WERI-Rb-1 (cell line): Measurements from ENCODE around the gene PUS10.

Experiments
- DNase-seq: peaks from one replicate; pipeline ENCODE4 v3.0.0-alpha.2; 2020
- H3K27ac ChIP-seq: fragments of 250-450 bp; sonication (Bioruptor Pico); 2 replicates; pipeline ENCODE4 v1.5.1; 2020; ENCODE audit warnings: mild to moderate bottlenecking, moderate library complexity
- H3K27me3 ChIP-seq: fragments of 250-450 bp; sonication (Bioruptor Pico); 2 replicates; pipeline ENCODE4 v1.5.1; 2021; ENCODE audit warnings: mild to moderate bottlenecking, low read depth, moderate library complexity; ENCODE audit not compliant: insufficient read depth, severe bottlenecking
- H3K36me3 ChIP-seq: fragments of 250-450 bp; sonication (Bioruptor Pico); 2 replicates; pipeline ENCODE4 v1.5.1; 2020; ENCODE audit warnings: mild to moderate bottlenecking, moderate library complexity
- H3K4me3 ChIP-seq: 2 replicates; pipeline ENCODE4 v1.5.1; 2011; ENCODE audit warnings: low read depth, mild to moderate bottlenecking, control low read depth, low read length
- H3K9me3 ChIP-seq: fragments of 250-450 bp; sonication (Bioruptor Pico); 2 replicates; pipeline ENCODE4 v1.5.1; 2021; ENCODE audit warnings: mild to moderate bottlenecking, moderate library complexity; ENCODE audit not compliant: severe bottlenecking
- TF ChIP-seq, protein P1 (sequence below): IDR thresholded peaks from 2 replicates; pipeline ENCODE4 v1.5.1; 2011; ENCODE audit warnings: low read depth, mild to moderate bottlenecking, control low read depth, inconsistent platforms, low read length

The PUS10 gene

DNA sequence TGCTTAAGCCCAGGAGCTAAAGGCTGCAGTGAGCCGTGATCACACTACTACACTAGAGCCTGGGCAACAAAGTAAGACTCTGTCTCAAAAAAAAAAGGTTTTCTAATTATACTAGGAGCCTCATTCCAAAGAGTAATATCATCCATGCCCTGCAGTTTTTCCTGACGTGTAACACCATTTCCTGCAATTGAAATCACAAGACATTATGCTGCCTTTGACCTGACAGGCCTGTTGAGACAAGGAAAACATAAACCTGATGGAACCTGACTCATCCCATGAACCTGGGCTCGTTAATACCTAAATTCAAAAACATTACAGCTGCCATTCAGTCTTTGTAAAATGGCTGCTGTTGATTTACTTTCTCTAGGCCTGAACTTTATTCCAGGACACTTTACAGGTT, 59.3 kb downstream of the PUS10 start:
- no peak overlapping the region for H3K27ac ChIP-seq
- no peaks in the 10 kb centered on the region for H3K27me3 ChIP-seq
- no peaks in the 10 kb centered on the region for H3K9me3 ChIP-seq
- H3K36me3 ChIP-seq: no peaks in the 10 kb centered on the region
- TF ChIP-seq, protein P1, sequence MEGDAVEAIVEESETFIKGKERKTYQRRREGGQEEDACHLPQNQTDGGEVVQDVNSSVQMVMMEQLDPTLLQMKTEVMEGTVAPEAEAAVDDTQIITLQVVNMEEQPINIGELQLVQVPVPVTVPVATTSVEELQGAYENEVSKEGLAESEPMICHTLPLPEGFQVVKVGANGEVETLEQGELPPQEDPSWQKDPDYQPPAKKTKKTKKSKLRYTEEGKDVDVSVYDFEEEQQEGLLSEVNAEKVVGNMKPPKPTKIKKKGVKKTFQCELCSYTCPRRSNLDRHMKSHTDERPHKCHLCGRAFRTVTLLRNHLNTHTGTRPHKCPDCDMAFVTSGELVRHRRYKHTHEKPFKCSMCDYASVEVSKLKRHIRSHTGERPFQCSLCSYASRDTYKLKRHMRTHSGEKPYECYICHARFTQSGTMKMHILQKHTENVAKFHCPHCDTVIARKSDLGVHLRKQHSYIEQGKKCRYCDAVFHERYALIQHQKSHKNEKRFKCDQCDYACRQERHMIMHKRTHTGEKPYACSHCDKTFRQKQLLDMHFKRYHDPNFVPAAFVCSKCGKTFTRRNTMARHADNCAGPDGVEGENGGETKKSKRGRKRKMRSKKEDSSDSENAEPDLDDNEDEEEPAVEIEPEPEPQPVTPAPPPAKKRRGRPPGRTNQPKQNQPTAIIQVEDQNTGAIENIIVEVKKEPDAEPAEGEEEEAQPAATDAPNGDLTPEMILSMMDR: no peak
- no peak overlapping the region for H3K4me3 ChIP-seq
- no peak for DNase-seq

DNA sequence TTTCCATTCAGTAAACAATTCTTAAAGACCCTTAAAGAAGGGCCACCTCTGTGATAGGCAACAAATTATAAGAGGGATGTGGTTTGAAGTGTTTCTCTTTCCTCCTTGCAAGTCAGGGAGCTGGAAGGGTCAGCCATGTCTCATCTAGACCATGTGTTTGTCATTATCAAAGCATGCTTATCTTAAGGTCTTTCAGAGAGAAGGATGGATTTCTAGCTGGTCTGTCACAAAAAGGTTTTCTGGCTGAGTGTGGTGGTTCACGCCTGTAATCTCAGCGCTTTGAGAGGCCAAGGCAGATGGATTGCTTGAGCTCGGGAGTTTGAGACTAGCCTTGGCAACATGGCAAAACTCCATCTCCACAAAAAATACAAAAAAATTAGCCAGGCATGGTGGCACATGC, 59.7 kb downstream of the PUS10 start:
- Histone ChIP-seq H3K27me3 (no peaks in the 10 kb centered on the region), H3K9me3 (no peaks in the 10 kb centered on the region), H3K27ac (no peak overlapping the region), H3K4me3 (no peak overlapping the region), H3K36me3 (no peaks in the 10 kb centered on the region)
- DNase-seq: no peak
- TF ChIP-seq, protein P1: no peak

DNA sequence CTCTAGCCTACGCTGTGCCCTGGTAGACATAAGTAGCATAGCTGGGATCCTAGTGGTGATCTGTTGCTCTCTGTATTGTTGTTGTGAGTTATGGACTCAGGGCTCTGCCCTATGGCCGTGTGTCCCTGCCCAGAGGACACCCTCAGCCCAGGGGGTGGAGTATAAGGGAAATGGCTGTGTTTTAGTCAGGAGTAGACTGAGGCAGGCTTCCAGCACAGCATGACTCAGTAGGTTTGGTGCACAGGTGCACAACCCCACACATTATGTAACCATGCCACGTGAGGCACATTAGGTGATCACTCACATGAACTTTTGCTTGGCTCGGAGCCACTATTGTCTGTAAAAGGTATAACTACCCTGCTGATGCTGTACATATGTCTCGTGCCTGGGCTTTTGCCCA, 60.4 kb downstream of the PUS10 start:
- no peaks in the 10 kb centered on the region for H3K27me3 ChIP-seq
- no peak overlapping the region for H3K27ac ChIP-seq
- no peaks in the 10 kb centered on the region for H3K36me3 ChIP-seq
- H3K4me3 ChIP-seq: no peak overlapping the region
- TF ChIP-seq, protein P1: no peak
- DNase-seq: no peak
- no peaks in the 10 kb centered on the region for H3K9me3 ChIP-seq

DNA sequence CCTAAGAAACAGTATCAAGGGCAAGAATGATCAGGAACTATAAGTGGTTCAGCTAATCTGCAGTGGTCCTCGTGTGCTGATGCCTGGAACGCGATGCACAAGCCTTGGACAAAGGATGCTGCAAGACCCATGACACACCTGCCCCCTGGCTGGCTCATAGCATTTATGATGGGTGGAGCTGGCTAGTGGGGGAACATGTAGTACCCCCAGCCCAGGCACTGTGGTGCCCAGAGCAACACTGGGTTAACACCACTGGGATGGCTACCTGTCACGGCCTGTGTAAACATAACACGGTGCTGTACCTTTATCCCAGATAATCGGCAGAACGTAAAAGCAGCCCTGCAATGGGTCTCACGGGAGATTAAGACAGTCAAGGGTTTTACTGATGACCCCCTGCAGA, 60.8 kb downstream of the PUS10 start:
- H3K9me3 ChIP-seq: no peaks in the 10 kb centered on the region
- TF ChIP-seq, protein P1: no peak
- H3K27me3 ChIP-seq: no peaks in the 10 kb centered on the region
- no peak overlapping the region for H3K4me3 ChIP-seq
- no peak for DNase-seq
- H3K36me3 ChIP-seq: no peaks in the 10 kb centered on the region
- H3K27ac ChIP-seq: no peak overlapping the region

DNA sequence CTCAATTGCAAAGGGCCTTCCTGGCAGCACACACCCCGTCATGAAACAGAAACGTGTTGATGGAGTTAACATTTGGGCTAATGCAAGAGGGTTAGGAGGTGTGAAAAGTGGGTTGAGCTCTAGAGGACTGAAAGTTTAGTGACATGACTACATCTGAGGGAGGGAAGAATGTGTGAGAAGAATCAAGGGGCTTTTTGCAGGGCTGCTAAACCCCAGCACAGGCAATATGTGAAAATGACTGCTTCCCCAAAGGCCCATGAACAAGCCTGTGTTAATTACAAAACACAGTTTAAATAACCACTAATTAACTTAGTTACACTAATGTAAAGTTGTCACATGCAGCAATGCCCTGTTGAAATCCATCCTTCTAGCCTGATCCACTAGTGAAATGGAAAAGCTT, 63.9 kb downstream of the PUS10 start:
- TF ChIP-seq, protein P1: no peak
- Histone ChIP-seq H3K36me3 (no peaks in the 10 kb centered on the region), H3K27me3 (no peaks in the 10 kb centered on the region)

DNA sequence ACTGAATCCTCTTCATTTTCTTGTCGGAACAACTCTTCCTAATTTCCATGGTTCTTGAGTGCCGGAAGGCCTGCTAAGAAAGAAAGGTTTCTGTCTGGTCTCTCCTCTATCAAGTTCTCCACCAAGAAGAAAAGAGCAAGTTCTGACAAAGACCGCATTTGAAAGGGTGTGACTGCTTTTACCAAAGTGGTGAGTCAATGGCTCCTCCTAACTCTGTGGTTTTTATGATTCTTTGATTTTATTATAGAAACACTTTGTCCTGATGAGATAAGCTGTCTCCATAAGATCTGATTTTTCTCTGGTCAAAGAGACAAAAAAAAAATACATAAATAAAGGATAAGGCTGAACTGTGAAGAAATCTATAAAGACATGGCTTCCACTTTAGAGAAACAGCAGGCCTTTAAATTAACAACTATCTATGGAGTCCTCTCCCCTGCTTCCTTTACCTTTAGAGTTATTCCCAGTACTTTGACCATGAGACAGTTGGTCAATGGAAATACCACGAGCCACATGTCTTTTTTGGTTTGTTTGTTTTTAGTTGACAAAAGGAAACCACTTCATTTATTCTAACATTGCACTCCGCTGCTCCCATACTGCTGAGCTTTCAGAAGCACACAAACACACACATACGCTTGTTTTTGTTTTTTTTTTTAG, 69.0 kb downstream of the PUS10 start:
- no peaks in the 10 kb centered on the region for H3K9me3 ChIP-seq
- H3K4me3 ChIP-seq: no peak overlapping the region
- TF ChIP-seq, protein P1: no peak
- H3K27me3 ChIP-seq: no peaks in the 10 kb centered on the region
- H3K36me3 ChIP-seq: no peaks in the 10 kb centered on the region
- no peak overlapping the region for H3K27ac ChIP-seq
- DNase-seq: no peak

More for the DNA sequence above, 63.9 kb downstream of the PUS10 start:
- Histone ChIP-seq H3K4me3 (no peak overlapping the region), H3K9me3 (no peaks in the 10 kb centered on the region), H3K27ac (no peak overlapping the region)
- DNase-seq: no peak
